Activated CD4-positive, alpha-beta T cell treated with anti-CD3 and anti-CD28 coated beads, Interleukin-2, amount 50 U/mL, for 1 hour (primary cell): ENCODE data around the gene RBMY1F.
"Not testable (repeated sequence)": the region's sequence is repeated elsewhere in the genome, so short reads cannot be mapped to it uniquely, and the experiment has no call there.

Source experiments
- DNase-seq: peaks from one replicate; pipeline ENCODE4 v3.0.0-alpha.2; 2020

Gene RBMY1F

DNA sequence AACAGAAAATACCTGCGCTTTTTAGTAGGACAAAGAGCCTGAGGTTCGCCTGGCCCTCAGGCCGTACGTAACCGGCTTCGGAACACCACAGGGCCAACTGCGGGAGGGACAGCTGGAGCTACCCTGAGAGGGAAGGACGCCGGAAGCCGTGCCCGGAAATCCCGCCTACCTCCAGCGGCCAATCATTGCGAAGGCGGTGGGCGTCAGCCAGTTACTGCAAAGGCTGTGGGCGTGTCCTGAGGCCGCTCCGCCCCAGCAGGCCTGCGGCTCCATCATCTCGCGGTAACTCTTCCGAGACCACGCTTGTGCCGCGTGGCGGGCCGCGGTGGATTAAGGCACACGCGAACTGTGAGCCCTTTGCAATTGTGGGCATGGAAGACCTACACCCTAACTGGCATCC lies at the start of gene RBMY1F:
Gene RBMY1F, minus strand, starts transcription at position 101 of the 400 bp plus-strand sequence. CDS start 1,954 bp downstream, outside the sequence.
- DNase-seq = not testable (repeated sequence)

DNA sequence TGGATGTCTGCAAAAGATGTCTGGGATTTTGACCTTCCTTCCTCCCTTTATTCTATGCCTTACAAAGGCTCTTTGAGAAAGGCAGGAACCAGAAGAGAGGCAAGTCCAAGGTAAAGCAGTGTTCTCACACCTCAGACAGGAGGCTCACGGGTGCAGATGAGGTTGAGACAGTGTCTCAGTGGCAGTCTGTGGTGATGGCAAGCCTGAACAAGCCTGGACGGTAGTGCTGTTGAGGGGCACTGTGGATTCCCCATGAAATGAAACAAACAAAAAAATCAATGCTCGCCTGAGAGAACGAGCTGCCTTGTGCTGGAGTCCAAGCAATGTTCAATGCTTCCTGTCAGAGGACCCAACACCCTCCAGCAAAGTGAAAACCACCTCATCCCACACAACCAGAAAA lies 31.6 kb downstream of the RBMY1F start:
- not testable (repeated sequence) for DNase-seq

DNA sequence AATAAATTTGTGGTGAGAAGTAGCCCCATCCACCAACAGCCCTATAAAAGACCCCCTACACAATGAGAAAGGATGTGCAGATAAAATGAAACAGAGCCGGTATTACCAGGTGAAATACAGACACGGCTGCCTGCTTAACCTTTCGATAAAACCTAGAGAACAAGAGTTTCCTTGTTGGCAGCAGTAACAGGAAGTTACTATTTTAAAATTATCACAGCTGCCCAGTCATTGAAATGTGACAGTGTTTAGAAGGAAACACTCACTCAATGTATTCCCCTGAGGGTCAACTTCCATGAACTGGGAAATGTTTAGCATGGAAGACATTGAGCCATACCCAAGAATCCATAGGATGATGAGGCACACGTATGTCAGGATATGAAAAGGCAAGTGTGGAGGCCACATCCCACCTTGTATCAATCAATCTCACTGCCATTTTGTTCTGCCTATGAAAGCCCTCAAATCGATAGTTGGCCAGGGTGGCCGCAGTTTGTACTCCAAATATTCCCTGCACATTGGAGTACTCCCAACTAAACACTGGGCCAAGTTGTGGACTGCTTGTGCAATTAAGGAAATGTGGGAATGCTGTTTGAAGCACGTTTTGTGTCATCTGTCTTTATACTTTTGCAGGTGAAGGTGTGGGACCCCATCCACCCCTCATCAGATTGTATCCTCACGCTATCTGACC lies 41.6 kb downstream of the RBMY1F start:
- DNase-seq = not testable (repeated sequence)

DNA sequence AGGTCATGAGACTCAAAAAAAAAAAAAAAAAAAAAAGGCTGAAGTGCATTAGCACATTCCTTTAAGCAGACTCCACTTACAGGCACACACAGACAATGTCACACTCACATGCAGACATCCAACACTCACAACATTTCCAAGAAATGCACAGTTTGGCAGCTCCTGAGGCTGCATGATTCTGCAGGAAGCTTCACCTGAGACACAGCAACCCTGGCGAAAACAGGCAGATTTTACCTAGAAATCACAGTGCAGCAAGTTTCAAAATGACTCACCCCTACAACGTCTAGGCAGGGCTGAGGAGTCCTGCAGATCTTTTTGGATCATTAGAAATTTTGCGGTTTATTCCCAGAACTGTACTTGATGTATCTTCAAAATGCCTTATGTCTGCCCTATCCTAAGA lies 48.0 kb downstream of the RBMY1F start:
- DNase-seq = not testable (repeated sequence)

DNA sequence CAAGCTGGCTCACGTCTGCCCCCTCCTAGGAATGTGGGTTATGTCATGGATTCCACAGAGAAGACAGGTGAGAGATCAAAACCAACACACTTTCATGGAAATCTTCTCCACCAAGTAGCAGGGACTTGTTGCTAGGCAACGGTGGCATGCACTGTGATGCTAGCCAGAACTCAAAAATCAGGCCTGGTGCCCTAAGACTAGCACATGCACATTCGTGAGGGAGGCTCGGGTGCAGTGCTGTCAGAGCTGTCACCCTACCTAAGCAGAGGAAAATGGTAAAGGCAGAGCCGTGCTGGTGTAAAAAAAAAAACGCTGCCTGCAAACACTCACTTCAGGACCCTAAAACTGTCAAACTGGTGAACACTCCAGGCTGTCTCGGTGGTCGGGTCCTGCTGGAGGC lies 52.2 kb downstream of the RBMY1F start:
- not testable (repeated sequence) for DNase-seq
